ENCODE data around the gene PCDHB5. TPM values are rescaled to one million over a fixed set of nuclear protein-coding genes. Genes with fewer than 3 reads are reported as not detected.

The PCDHB5 gene
- total RNA-seq, 1 experiment from 2014 or later = 2.9 TPM

DNA sequence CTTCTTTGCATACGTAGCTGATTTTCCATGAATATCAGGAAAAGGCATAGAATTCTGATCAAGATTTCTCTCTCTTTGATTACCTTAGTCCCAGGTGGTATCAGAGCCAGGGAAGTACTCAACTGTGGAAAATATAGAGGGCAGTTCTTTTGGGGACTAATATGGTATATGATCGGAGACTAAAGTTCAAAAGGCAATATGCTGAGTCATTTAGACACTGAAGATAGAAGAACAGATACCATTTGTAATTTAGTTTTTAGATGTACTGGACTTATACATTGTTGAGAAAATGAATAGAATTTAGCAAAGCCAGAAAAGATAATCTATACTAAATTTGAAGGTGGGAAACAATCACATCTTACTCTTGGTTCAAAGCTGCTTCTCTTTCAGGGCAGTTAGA is 29.7 kb upstream of the PCDHB5 start:
- Mint-ChIP-seq H3K27me3 (ENCODE audit: low read depth) (no peaks in the 10 kb centered on the region), H3K36me3 (ENCODE audit: insufficient read depth in 1 of 3, low read depth in 3 of 3) (peaks cover 25 to 49% (median 36%) of the 10 kb centered on the region in 3 experiments), H3K4me3 (no peak overlapping the region), H3K27ac (no peak overlapping the region), H3K4me1 (peaks cover 1 to 6% of the 10 kb centered on the region in 2 experiments; a peak in 3 of 4 replicates), H3K9me3 (peaks cover 29 to 40% of the 10 kb centered on the region in 2 experiments)
- DNase-seq = no peak
- Histone ChIP-seq H3K4me1 (ENCODE audit: insufficient read depth, low read length) (no peaks in the 10 kb centered on the region), H2BK15ac (ENCODE audit: low read depth, low read length) (no peak overlapping the region), H3T11ph (ENCODE audit: low read length) (no peak overlapping the region), H3K4me2 (ENCODE audit: insufficient read depth, insufficient read length, low read length) (no peak overlapping the region), H2AFZ (ENCODE audit: low read length) (no peak overlapping the region), H2BK20ac (ENCODE audit: low read depth, low read length, poor library complexity, severe bottlenecking) (no peak overlapping the region), H4K8ac (replicated peaks; ENCODE audit: insufficient read length, low read depth, low read length) (no peak overlapping the region), H2AK5ac (ENCODE audit: insufficient read length, low read length) (no peak overlapping the region), H3K27ac (ENCODE audit: insufficient read length, low read depth, low read length) (no peak overlapping the region), H4K5ac (ENCODE audit: insufficient read length, low read depth, low read length) (no peak overlapping the region), H2BK12ac (ENCODE audit: insufficient read length, low read depth, low read length) (no peak overlapping the region), H3K14ac (ENCODE audit: insufficient read depth, low read length) (no peak overlapping the region), H3K79me2 (ENCODE audit: insufficient read depth, low read length) (no peaks in the 10 kb centered on the region), H4K20me1 (ENCODE audit: control insufficient read depth, insufficient read depth, insufficient read length) (no peaks in the 10 kb centered on the region), H2BK5ac (ENCODE audit: insufficient read length, low read length) (no peak overlapping the region), H3K18ac (ENCODE audit: insufficient read length, low read depth, low read length) (no peak overlapping the region), H3K23ac (ENCODE audit: insufficient read length, low read depth, low read length) (no peak overlapping the region), H3K9me3 (ENCODE audit: control insufficient read depth, low read depth, low read length) (no peaks in the 10 kb centered on the region), H3K9ac (ENCODE audit: extremely low read depth, insufficient read length, low read length) (no peak overlapping the region), H3K56ac (ENCODE audit: insufficient read length, low read depth, low read length) (no peak overlapping the region), H4K91ac (ENCODE audit: insufficient read length, low read depth, low read length) (no peak overlapping the region), H3K27me3 (ENCODE audit: insufficient read depth, low read length) (no peaks in the 10 kb centered on the region), H2BK120ac (ENCODE audit: low read depth, low read length, poor library complexity, severe bottlenecking) (no peak overlapping the region), H3K4ac (ENCODE audit: low read depth, low read length) (no peak overlapping the region), H3K23me2 (ENCODE audit: insufficient read length, low read depth, low read length, poor library complexity, severe bottlenecking) (no peaks in the 10 kb centered on the region), H3K79me1 (ENCODE audit: insufficient read depth, low read depth, low read length, poor library complexity, severe bottlenecking) (peaks cover 3% of the 10 kb centered on the region)
- TF ChIP-seq, protein P1, sequence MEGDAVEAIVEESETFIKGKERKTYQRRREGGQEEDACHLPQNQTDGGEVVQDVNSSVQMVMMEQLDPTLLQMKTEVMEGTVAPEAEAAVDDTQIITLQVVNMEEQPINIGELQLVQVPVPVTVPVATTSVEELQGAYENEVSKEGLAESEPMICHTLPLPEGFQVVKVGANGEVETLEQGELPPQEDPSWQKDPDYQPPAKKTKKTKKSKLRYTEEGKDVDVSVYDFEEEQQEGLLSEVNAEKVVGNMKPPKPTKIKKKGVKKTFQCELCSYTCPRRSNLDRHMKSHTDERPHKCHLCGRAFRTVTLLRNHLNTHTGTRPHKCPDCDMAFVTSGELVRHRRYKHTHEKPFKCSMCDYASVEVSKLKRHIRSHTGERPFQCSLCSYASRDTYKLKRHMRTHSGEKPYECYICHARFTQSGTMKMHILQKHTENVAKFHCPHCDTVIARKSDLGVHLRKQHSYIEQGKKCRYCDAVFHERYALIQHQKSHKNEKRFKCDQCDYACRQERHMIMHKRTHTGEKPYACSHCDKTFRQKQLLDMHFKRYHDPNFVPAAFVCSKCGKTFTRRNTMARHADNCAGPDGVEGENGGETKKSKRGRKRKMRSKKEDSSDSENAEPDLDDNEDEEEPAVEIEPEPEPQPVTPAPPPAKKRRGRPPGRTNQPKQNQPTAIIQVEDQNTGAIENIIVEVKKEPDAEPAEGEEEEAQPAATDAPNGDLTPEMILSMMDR (conservative IDR thresholded peaks at IDR 0.05) = no peak
- no CpG with 5 or more reads among the region's 2 CpGs for WGBS (ENCODE audit: extremely low coverage, insufficient read length, low lambda C conversion rate)

Measured in H9 (cell line).